Activated naive CD8-positive, alpha-beta T cell (primary cell): ENCODE data around the gene REEP1.

Experiments used
- H3K27ac Mint-ChIP-seq: one replicate; pipeline ENCODE4 v1.8.0; 2021; ENCODE audit warnings: mixed read lengths
- H3K27me3 Mint-ChIP-seq: one replicate; pipeline ENCODE4 v1.8.0; 2021; ENCODE audit warnings: mixed read lengths
- H3K36me3 Mint-ChIP-seq: one replicate; pipeline ENCODE4 v1.8.0; 2021; ENCODE audit warnings: mixed read lengths
- H3K4me1 Mint-ChIP-seq: one replicate; pipeline ENCODE4 v1.8.0; 2021; ENCODE audit warnings: low read depth, mixed read lengths
- H3K4me3 Mint-ChIP-seq: one replicate; pipeline ENCODE4 v1.8.0; 2021; ENCODE audit warnings: mild to moderate bottlenecking, mixed read lengths
- H3K9me3 Mint-ChIP-seq: one replicate; pipeline ENCODE4 v1.8.0; 2021; ENCODE audit warnings: low read depth, mixed read lengths

The REEP1 gene

DNA sequence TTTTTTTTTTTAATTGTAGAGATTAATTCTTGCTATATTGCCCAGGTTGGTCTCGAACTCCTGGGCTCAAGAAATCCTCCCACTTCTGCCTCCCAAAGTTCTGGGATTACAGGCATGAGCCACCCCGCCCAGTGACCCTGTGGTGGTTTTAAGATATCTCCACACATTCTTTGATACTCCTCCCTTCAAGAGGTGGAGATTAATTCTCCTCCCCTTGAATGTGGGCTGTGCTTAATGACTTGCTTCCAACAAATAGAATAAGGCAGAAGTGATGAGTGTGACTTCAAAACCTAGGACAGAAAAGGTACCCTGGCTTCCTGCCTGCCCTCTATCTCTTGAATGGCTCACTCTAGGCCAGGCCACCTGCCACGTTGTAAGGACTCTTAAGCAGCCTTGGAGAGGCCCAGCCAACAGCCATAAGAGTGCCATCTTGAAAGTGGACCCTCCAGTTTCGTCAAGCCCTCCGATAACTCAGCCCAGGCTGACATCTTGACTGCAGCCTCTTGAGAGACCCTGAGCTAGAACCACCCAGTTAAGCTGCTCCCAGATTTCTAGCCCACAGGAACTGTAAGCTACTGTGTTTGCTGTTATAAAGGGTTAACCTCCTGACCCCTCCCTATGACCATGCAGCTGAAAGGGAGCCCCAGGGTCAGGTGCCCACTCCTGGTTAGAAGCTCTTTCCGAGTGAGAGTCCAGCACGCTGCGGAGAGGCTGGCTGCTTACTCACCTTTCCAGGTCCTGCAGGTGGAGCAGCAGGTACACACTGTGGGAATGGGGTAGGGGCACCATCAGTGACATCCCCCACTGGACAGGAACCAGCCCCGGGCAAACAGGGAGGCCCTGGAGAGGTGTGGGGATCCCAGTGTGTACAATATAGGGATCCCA lies 110.5 kb downstream of the REEP1 start:
- no peaks in the 10 kb centered on the region for H3K27me3 Mint-ChIP-seq
- H3K4me3 Mint-ChIP-seq, result no peak overlapping the region
- H3K9me3 Mint-ChIP-seq, result no peaks in the 10 kb centered on the region
- H3K27ac Mint-ChIP-seq, result no peak overlapping the region
- peaks cover 10% of the 10 kb centered on the region for H3K4me1 Mint-ChIP-seq
- no peaks in the 10 kb centered on the region for H3K36me3 Mint-ChIP-seq

DNA sequence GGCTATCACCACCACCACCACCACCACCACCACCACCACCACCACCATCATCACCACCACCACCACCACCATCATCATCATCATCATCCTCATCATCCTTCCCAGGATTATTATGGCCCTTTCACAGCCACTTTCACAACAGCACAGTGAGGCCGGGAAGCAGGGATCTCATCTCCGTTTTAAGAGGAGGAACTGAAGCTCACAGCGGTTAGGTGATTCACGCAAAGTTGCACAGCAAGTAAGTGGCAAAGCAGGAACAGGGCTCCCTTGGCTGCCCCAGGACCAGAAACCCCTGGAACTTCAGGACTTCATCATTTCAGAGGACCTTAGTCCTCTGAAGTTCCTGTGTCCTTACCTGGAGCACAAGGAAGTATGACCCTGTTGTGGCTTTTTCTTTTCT lies 111.4 kb downstream of the REEP1 start:
- no peaks in the 10 kb centered on the region for H3K36me3 Mint-ChIP-seq
- H3K27me3 Mint-ChIP-seq, result no peaks in the 10 kb centered on the region
- H3K9me3 Mint-ChIP-seq, result no peaks in the 10 kb centered on the region
- no peak overlapping the region for H3K4me3 Mint-ChIP-seq
- peaks cover 11% of the 10 kb centered on the region for H3K4me1 Mint-ChIP-seq
- no peak overlapping the region for H3K27ac Mint-ChIP-seq

DNA sequence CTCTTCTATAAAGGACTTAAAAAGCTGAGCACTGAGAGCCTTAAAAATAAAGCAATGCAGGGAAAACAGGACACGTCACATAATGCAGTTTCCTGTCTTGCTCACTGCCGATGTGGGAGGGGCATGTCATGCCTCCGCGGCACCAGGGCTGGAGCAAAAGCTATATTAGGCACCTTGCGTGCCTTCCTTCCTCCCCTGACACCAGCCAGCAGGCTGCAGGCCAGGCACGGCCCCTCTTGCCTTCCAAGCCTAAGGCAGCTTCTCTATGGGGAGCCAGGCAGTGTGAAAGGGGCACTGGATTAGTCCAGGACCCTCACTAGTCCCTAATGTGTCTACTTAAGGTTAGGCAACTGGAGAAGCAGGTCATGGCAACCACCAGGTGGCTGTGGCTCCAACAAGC lies 111.8 kb downstream of the REEP1 start:
- peak overlapping the region; percentile 30 for H3K4me3 Mint-ChIP-seq
- no peaks in the 10 kb centered on the region for H3K9me3 Mint-ChIP-seq
- H3K27ac Mint-ChIP-seq, result peak overlapping the region; percentile 77
- H3K36me3 Mint-ChIP-seq, result no peaks in the 10 kb centered on the region
- H3K27me3 Mint-ChIP-seq, result no peaks in the 10 kb centered on the region
- peaks cover 12% of the 10 kb centered on the region for H3K4me1 Mint-ChIP-seq

- Mint-ChIP-seq H3K27ac (no peak overlapping the region), H3K4me3 (no peak overlapping the region), H3K9me3 (no peaks in the 10 kb centered on the region), H3K27me3 (no peaks in the 10 kb centered on the region), H3K4me1 (peaks cover 12% of the 10 kb centered on the region), H3K36me3 (no peaks in the 10 kb centered on the region)
Measured at GRCh38 chr2:86224645-86225355, 112.6 kb downstream of the REEP1 start.

DNA sequence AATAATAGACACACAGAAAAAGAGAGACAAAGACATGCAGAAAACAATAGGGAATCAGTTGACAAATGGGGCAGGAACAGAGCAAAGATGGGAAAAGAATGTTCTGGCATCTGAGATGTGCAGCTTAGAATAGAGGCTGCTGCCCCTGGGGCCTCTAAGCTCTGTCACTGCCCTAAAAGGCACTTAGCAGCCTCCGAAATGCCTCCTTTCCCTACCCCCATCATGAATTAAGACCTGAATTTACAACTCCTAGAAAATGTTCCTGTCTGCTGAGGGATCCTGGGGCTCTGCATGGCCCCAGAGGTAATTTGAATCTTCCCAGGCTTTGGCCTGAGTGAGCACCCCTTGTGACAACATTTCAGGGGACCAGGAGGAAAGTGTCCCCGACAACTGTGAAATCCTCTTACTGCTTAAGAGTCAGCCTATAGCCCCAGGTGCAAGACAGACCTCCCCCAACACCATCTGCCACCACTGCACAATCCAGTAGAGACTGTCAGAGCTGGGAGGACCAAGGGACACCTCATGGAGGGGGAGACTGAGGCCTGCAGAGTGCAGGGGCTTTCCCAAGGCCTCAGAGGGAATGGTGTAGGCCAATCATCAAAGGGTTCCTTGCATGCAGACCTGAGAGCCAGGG lies 113.4 kb downstream of the REEP1 start:
- Mint-ChIP-seq H3K36me3 (no peaks in the 10 kb centered on the region), H3K9me3 (no peaks in the 10 kb centered on the region), H3K4me1 (peaks cover 12% of the 10 kb centered on the region), H3K4me3 (no peak overlapping the region), H3K27me3 (no peaks in the 10 kb centered on the region), H3K27ac (peak overlapping the region; percentile 22)

GRCh38 chr2:86223140-86223926 lies 114.1 kb downstream of the REEP1 start:
- Mint-ChIP-seq H3K27me3 (no peaks in the 10 kb centered on the region), H3K9me3 (no peaks in the 10 kb centered on the region), H3K4me3 (no peak overlapping the region), H3K4me1 (peaks cover 12% of the 10 kb centered on the region), H3K27ac (no peak overlapping the region), H3K36me3 (no peaks in the 10 kb centered on the region)

DNA sequence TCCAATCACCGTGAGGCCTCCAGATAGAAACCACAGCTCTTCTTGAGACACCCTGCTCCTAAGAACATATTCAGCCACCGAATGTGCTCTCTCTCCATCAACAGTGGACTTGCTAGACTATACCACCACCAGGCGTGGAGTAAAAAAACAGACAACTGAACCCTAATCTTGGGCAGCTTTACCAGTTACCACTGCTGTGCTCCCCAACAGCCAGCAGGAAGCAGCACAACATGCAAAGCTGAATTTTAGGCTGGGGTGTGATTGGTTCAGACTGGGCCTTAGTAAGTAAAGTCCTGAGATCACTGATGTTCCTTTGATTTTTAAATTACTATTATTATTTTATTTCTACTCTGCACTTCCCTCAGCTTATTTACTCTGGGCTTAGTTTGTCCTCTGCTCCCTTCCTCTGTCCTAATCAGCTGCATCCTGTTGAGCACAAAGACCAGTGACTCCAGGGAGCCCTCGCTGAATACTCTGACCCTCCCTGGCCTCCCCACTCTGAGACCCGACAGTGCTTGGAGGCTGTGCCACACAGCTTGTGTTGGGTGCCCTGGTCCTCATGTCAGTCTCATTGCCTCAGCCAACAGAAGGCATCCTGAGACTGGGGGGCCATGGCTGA lies 116.3 kb downstream of the REEP1 start:
- H3K4me1 Mint-ChIP-seq, result peaks cover 12% of the 10 kb centered on the region
- no peak overlapping the region for H3K27ac Mint-ChIP-seq
- H3K27me3 Mint-ChIP-seq, result no peaks in the 10 kb centered on the region
- H3K4me3 Mint-ChIP-seq, result no peak overlapping the region
- no peaks in the 10 kb centered on the region for H3K9me3 Mint-ChIP-seq
- peaks cover 2% of the 10 kb centered on the region for H3K36me3 Mint-ChIP-seq

DNA sequence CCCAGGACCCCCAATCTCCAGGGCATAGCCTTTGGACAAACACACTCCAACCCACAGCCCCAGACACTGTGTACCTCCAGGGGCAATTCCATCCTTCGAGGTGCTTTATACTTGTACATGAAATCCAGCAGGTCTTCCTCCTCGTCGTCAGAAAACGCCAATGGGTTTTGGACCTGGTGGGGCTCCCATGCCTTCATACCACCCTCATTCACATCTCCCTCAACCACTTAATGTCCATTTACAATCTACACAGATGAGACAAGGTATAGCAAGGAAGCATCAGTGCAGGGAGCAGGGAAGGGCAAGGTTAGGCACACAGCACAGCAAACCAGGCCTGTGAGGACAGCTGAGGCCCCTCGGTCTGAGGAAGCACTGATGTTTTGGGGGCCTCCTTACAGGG lies 117.5 kb downstream of the REEP1 start:
- Mint-ChIP-seq H3K27ac (no peak overlapping the region), H3K36me3 (peaks cover 2% of the 10 kb centered on the region), H3K9me3 (no peaks in the 10 kb centered on the region), H3K27me3 (no peaks in the 10 kb centered on the region), H3K4me3 (no peak overlapping the region), H3K4me1 (peaks cover 7% of the 10 kb centered on the region)

- H3K27me3 Mint-ChIP-seq, result no peaks in the 10 kb centered on the region
- peaks cover 4% of the 10 kb centered on the region for H3K36me3 Mint-ChIP-seq
- peaks cover 5% of the 10 kb centered on the region for H3K4me1 Mint-ChIP-seq
- H3K27ac Mint-ChIP-seq, result no peak overlapping the region
- H3K4me3 Mint-ChIP-seq, result no peak overlapping the region
- no peaks in the 10 kb centered on the region for H3K9me3 Mint-ChIP-seq
Measured at GRCh38 chr2:86218124-86218523, 119.3 kb downstream of the REEP1 start.

DNA sequence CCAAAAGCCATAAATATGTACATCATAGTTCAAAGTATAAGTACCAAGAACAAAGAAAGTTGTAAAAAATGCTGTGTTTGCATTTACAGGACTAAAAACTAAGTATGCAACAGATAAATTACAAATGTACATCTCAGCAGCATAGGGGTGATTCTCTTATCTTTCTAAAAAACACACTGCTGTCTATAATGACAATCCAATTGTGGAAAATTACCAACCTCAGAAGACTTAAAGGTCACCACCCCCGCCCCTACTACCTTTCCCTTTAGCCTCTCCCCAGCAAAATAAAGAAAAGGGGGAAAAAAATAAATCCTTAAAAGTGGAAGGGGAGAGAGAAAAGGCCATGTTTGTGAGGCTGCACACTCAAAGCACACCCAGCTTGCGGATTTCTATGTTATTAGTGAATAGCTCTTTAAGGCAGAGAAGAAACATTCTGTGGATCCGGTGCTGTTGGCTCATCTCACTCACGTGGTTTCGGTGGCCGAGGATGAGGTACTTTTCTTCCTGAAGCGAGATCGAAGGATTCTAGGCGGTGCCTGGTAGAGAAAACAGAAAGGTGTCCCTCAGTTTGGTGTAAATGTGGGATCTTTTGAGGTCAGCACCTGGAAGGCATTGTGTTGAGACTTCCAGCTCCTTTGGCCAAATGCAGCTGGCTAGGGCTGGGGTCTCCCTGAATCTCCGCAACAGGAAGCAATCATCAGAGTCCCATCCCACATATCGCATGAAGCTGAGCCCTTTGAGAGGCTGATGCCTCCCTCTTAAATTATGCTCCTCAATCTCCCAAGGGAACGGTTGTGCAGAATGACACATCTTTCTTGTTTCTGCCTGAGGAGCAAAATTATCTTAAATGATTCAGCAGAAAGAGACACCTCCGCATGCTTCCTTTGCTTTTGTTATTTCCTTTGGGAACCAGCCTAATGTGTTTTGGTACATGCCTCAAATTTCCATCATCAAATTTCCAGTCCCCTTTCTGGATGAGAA lies 120.6 kb downstream of the REEP1 start:
- Mint-ChIP-seq H3K4me1 (peaks cover 5% of the 10 kb centered on the region), H3K27me3 (no peaks in the 10 kb centered on the region), H3K27ac (no peak overlapping the region), H3K4me3 (no peak overlapping the region), H3K36me3 (peaks cover 4% of the 10 kb centered on the region), H3K9me3 (no peaks in the 10 kb centered on the region)

DNA sequence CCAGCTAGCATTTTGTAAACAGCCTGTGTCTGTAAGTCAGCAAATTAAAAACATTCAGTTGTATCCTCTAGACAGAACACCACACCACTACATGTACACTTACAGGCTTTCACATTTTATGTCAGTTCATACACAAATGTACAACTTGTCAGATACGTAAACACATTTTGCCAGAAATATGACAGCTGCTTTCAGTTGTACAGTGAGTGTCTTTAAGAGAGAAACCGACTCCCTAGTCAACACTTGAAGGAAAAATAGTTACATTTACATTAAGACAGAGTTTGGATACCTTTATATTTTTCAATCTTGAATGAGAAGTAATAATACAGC lies 123.0 kb downstream of the REEP1 start:
- Mint-ChIP-seq H3K9me3 (no peaks in the 10 kb centered on the region), H3K4me1 (peaks cover 3% of the 10 kb centered on the region), H3K4me3 (no peak overlapping the region), H3K36me3 (peaks cover 10% of the 10 kb centered on the region), H3K27me3 (no peaks in the 10 kb centered on the region), H3K27ac (peak overlapping the region; percentile 8)

DNA sequence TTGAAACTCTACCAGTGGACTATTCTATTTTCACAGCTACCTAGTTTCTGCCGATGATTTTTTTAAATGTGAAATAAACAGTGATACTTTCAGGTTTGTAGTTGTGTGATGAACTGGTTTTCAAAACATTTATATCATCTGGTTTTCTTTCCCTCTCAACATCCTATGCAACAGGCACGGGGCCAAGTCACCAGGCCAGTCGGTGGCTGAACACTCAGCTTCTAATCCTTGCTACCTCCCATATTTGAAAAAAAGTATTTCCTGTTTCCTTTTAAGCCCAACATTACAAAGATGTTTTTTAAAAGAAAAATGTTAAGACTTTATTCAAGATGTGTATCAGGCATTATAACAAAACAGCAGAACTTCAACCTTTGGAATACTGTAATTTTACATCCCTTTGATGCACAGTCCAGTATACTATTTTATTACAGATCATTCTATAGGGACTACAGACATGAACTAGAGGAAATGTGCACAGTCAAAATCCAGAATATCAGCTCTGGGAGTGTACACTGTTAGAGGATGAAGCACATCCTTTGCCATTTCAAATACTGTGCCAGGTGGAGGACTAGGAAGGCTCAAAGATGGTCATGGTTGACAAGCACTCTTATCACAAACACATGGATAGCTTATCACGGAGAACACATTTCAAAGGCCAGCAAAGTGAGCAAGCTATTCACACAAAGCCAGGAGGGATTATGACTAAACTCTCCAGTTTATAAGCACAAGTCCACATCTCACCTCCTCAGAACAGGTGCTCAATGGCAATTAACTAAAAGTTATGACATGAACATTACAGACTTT lies 123.5 kb downstream of the REEP1 start:
- Mint-ChIP-seq H3K36me3 (peaks cover 12% of the 10 kb centered on the region), H3K27me3 (no peaks in the 10 kb centered on the region), H3K4me3 (no peak overlapping the region), H3K27ac (peak overlapping the region; percentile 8), H3K4me1 (peaks cover 3% of the 10 kb centered on the region), H3K9me3 (no peaks in the 10 kb centered on the region)

DNA sequence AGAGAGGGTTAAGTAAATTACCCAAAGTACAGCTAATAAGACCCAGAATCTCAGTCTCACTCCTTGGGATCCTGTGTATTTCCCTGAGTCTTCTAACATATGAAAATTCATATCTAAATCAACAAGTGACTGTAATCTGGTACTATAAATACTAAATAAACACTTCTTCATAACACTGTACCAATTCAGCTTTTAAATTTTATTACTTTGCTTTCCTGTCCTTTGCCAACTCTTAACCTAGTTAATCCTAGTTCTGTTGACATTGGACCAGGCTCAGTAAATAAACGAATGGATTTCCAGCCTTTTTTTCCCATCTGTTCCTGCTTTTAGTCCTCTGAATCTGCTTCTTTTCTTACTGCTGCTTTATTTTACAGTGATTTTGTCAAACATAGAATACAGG lies 124.4 kb downstream of the REEP1 start:
- Mint-ChIP-seq H3K4me3 (no peak overlapping the region), H3K27ac (no peak overlapping the region), H3K27me3 (no peaks in the 10 kb centered on the region), H3K9me3 (no peaks in the 10 kb centered on the region), H3K36me3 (peaks cover 13% of the 10 kb centered on the region), H3K4me1 (peaks cover 1% of the 10 kb centered on the region)
